ENCODE data around the gene RAB3GAP1.
"Not testable (repeated sequence)": the region's sequence is repeated elsewhere in the genome, so short reads cannot be mapped to it uniquely, and the experiment has no call there.

The RAB3GAP1 gene

GRCh38 chr2:135052042-135052876 lies at the start of gene RAB3GAP1:
TSS of gene RAB3GAP1 (plus strand) at chr2:135052292. CDS start at chr2:135052308, 16 bp downstream.
- DNase-seq (ENCODE audit: low spot score): peak; percentile 79

- no peak for DNase-seq (ENCODE audit: low spot score)
Observed at GRCh38 chr2:135002836-135003235, 49.3 kb upstream of the RAB3GAP1 start.

- DNase-seq (ENCODE audit: low spot score): peak; percentile 54
Observed at GRCh38 chr2:135004005-135004746, 47.9 kb upstream of the RAB3GAP1 start.

- DNase-seq (ENCODE audit: low spot score): no peak
Observed at GRCh38 chr2:135005753-135006152, 46.3 kb upstream of the RAB3GAP1 start.

- no peak for DNase-seq (ENCODE audit: low spot score)
Observed at GRCh38 chr2:135009339-135009738, 42.8 kb upstream of the RAB3GAP1 start.

GRCh38 chr2:135010200-135010942 lies 41.7 kb upstream of the RAB3GAP1 start:
- DNase-seq (ENCODE audit: low spot score): no peak

GRCh38 chr2:135011633-135012032 lies 40.5 kb upstream of the RAB3GAP1 start:
- DNase-seq (ENCODE audit: low spot score): no peak

GRCh38 chr2:135021618-135022017 lies 30.5 kb upstream of the RAB3GAP1 start:
- DNase-seq (ENCODE audit: low spot score): no peak

GRCh38 chr2:135022952-135023880 lies 28.9 kb upstream of the RAB3GAP1 start:
- DNase-seq (ENCODE audit: low spot score): no peak

GRCh38 chr2:135023886-135024485 lies 28.1 kb upstream of the RAB3GAP1 start:
- DNase-seq (ENCODE audit: low spot score): no peak

GRCh38 chr2:135029481-135030134 lies 22.5 kb upstream of the RAB3GAP1 start:
- no peak for DNase-seq (ENCODE audit: low spot score)

GRCh38 chr2:135030826-135031225 lies 21.3 kb upstream of the RAB3GAP1 start:
- DNase-seq (ENCODE audit: low spot score): no peak

GRCh38 chr2:135033216-135033615 lies 18.9 kb upstream of the RAB3GAP1 start:
- DNase-seq (ENCODE audit: low spot score): not testable (repeated sequence)

GRCh38 chr2:135037831-135038230 lies 14.3 kb upstream of the RAB3GAP1 start:
- DNase-seq (ENCODE audit: low spot score): no peak

- DNase-seq (ENCODE audit: low spot score): peak; percentile 30
Observed at GRCh38 chr2:135043345-135043744, 8.7 kb upstream of the RAB3GAP1 start.

- DNase-seq (ENCODE audit: low spot score): no peak
Observed at GRCh38 chr2:135047300-135047699, 4.8 kb upstream of the RAB3GAP1 start, which contains the start of gene MAP3K19. TSS of gene MAP3K19 (minus strand) at chr2:135047447. CDS start at chr2:135024647, 22,800 bp downstream.

- DNase-seq (ENCODE audit: low spot score): no peak
Observed at GRCh38 chr2:135048122-135048521, 4.0 kb upstream of the RAB3GAP1 start.

GRCh38 chr2:135050132-135050531 lies 2.0 kb upstream of the RAB3GAP1 start:
- no peak for DNase-seq (ENCODE audit: low spot score)

- no peak for DNase-seq (ENCODE audit: low spot score)
Observed at GRCh38 chr2:135050684-135051083, 1.4 kb upstream of the RAB3GAP1 start.

GRCh38 chr2:135052997-135053474 lies 944 bp downstream of the RAB3GAP1 start:
- DNase-seq (ENCODE audit: low spot score): no peak

All from hematopoietic multipotent progenitor cell treated with erythropoietin and hydrocortisone succinate and interleukin-3 and kit ligand, for 15 days (in vitro differentiated cells).